Activated naive CD4-positive, alpha-beta T cell treated with Interleukin-2 at 50 U/mL for 16 hours (primary cell): Measurements from ENCODE around the gene SLC4A8.

ENCODE experiments used
- DNase-seq: peaks from one replicate; pipeline ENCODE4 v3.0.0-alpha.2; 2020

Gene SLC4A8

GRCh38 chr12:51528852-51529650 is 104.4 kb downstream of the SLC4A8 start:
- DNase-seq, result no peak

- DNase-seq, result no peak
These were observed 105.0 kb downstream of the SLC4A8 start for GRCh38 chr12:51529651-51529970.

GRCh38 chr12:51530208-51530607 is 105.6 kb downstream of the SLC4A8 start:
- DNase-seq, result no peak

DNA sequence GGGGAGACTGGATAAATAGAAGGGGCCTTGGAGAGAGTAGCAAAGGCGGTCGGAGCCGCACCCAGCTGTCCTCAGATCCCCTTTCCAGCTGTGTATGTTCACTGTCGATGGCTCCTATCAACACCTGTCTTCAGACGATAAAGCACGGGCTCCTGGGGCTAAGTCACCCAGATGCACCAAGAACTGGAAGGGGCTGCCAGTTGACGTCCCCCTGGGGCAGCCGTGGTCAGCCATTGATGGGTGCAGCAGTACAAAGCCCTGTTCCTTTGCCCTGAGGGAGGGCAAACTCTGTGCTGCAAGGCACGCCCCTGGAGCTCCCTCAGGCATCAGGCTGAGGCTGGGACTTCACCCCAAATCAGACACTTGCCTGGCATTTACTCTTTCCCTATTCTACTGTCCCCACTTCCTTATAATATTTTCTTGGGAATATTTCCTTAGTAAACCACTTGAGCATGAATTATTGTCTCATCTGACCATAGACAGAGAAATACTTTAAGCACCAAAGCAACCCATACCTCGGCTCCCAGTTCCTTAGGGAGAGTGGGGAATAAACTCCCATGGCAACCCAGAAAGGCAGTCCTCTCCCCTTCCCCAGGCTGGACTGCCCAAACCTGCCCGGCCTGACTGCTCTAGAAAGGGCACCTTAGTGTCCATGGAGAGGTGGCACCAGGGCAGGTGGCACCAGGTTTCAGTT is 106.8 kb downstream of the SLC4A8 start:
- no peak for DNase-seq

DNA sequence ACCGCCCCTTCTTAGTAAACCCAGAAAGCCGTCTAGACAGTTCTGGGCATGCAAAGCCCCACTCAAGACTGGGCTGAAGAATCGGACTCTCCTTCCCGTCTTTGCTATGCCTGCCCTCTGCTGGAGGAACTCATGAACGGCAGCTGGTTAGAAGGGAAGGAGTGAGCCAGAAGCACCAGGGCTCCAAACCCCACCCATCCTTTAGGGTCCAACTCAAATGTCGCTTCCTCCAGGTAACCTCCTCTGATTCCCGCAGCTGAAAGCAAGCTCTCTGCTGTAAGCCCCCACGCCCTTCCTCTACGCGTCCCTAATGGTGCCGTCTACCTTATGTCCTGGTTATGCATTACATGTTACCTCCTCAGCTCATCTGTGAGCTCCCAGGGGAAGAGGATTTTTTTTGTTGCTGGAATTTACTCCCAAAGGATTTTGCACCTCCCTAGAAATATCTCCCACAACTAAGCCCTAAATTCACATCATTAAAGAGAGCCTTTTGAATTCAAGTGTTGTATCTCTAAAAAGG is 107.4 kb downstream of the SLC4A8 start:
- DNase-seq, result peak; percentile 76

GRCh38 chr12:51533799-51534198 is 109.2 kb downstream of the SLC4A8 start:
- DNase-seq, result no peak

DNA sequence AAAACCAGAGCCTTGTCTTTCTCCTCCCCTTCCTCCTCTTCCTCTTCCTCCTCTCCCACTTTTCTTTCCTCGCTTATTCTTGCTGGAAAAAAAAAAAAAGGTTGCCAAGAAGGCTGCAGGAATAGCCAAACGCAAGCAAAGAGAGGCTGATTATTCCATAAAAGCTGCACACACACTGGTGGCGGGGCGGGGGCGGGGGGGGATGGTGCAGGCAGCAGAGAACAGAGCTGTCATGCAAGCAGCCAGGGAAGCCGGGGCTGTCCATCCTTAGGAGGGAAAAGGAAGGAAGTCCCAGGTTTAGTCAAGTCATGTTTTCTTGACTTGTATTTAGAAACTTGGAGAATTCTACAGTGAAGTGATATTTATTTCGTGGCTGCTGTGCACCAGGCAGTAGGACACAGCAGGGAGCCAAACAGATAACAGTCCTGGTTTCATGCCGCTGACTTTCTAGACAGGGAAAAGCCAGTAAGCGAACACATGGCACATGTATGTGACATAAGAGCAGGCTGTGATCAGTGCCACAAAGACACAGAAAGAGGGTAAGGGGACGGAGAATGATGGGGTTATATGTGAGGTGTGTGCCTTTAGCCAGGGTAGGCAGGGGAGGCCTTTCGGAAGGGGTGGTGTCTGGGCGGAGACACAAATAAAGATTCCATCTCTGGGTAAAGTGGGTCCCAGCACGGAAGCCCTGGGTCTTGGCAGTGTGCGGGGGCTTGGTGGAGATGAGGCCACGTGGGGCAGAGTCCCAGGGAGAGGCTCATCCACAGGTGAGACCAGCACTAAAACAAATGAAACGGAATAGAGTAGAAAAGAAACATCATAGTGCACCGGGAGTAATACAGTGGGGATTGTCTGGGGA is 109.8 kb downstream of the SLC4A8 start:
- DNase-seq, result no peak

DNA sequence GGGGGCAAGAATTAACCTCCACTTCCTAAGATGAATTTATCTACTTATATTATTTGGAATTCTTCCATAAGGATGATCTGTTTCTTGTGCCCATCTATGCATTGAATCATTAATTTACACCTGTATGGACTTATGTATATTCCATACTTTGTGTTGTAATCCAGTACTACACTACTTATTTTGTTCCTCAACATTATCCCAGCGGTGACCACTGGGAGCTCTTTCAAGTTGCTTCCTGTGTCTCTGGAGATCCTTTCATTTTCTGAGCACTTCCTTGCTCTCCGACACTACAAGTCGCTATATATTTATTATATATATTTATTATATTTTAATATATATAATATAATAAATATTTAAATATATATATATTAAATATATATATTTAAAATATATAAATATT is 111.5 kb downstream of the SLC4A8 start:
- DNase-seq, result no peak

- no peak for DNase-seq
These were observed 113.5 kb downstream of the SLC4A8 start for GRCh38 chr12:51538149-51538548.

GRCh38 chr12:51538599-51538998 is 114.0 kb downstream of the SLC4A8 start:
- no peak for DNase-seq

DNA sequence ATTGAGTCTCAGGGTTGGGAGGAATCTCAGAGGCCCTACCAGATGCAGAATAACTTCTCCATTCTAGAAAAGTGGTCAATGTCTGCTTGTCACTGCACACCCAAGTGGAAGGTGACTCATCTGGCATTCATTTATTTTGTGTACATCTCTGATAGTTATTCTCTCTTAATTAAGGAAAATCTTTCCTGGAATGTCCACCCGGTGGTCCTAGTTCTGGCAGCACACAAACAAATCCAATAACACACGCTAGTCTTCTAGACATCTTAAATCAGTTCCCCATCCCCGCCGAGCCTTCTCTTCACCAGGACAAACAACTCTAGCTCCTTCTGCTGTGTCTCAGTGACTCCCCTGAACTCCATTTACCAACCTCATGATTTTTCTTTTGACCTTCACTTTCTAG is 116.4 kb downstream of the SLC4A8 start:
- no peak for DNase-seq

- no peak for DNase-seq
These were observed 121.5 kb downstream of the SLC4A8 start for GRCh38 chr12:51546097-51546496.

- DNase-seq, result no peak
These were observed 123.0 kb downstream of the SLC4A8 start for GRCh38 chr12:51547606-51548005.

GRCh38 chr12:51548241-51548640 is 123.6 kb downstream of the SLC4A8 start:
- DNase-seq, result no peak

GRCh38 chr12:51549637-51550036 is 125.0 kb downstream of the SLC4A8 start:
- no peak for DNase-seq
